Mesenteric fat pad (tissue), 1 donor: ENCODE measurements around the gene FAM83C. TPM values are rescaled to one million over a fixed set of nuclear protein-coding genes. Genes with fewer than 3 reads are reported as not detected.

ENCODE experiments used
- DNase-seq: peaks from one replicate; pipeline ENCODE4 v3.0.0-alpha.2; 2020; ENCODE audit warnings: low spot score
- total RNA-seq: library from RNA; stranded (reverse); fragmentation: NEBNext Ultra II Directional; extraction: Animal tissue kit (Norgen Biotek cat#: 25700); gene quantifications from one replicate; pipeline ENCODE4 v1.2.1, GENCODE V29; 2021
- donor health status: DM: yes; HTN: yes; CAD: no.

FAM83C gene
- total RNA-seq, 1 donor from 2014 or later = not detected

- no peak for DNase-seq
Measured at GRCh38 chr20:35299780-35300179, 7.6 kb upstream of the FAM83C start.

GRCh38 chr20:35298264-35298663, 6.0 kb upstream of the FAM83C start:
- DNase-seq = no peak

GRCh38 chr20:35297740-35298139, 5.5 kb upstream of the FAM83C start:
- DNase-seq = no peak

- DNase-seq = no peak
Measured at GRCh38 chr20:35297155-35297554, 4.9 kb upstream of the FAM83C start.

GRCh38 chr20:35296101-35296554, 3.9 kb upstream of the FAM83C start:
- no peak for DNase-seq

- no peak for DNase-seq
Measured at GRCh38 chr20:35295674-35296073, 3.4 kb upstream of the FAM83C start.

GRCh38 chr20:35295058-35295457, 2.8 kb upstream of the FAM83C start:
- no peak for DNase-seq

- DNase-seq = no peak
Measured at GRCh38 chr20:35294293-35294685, 2.1 kb upstream of the FAM83C start.

GRCh38 chr20:35293303-35294292, 1.4 kb upstream of the FAM83C start:
- DNase-seq = no peak

- no peak for DNase-seq
Measured at GRCh38 chr20:35292504-35293285, 470 bp upstream of the FAM83C start.

- no peak for DNase-seq
Measured at GRCh38 chr20:35290887-35291417, 1.3 kb downstream of the FAM83C start.

GRCh38 chr20:35290186-35290886, 1.9 kb downstream of the FAM83C start:
- DNase-seq = no peak

GRCh38 chr20:35288325-35289060, 3.7 kb downstream of the FAM83C start:
- no peak for DNase-seq

- DNase-seq = no peak
Measured at GRCh38 chr20:35287509-35288324, 4.5 kb downstream of the FAM83C start.

- no peak for DNase-seq
Measured at GRCh38 chr20:35286899-35287508, 5.2 kb downstream of the FAM83C start.

GRCh38 chr20:35286077-35286898, 5.9 kb downstream of the FAM83C start:
- no peak for DNase-seq

- no peak for DNase-seq
Measured at GRCh38 chr20:35285806-35286076, 6.5 kb downstream of the FAM83C start.

GRCh38 chr20:35284992-35285805, 7.0 kb downstream of the FAM83C start:
- no peak for DNase-seq
